GM12872 (cell line): ENCODE measurements around the gene NID1.

Source experiments
- CTCF ChIP-seq: IDR thresholded peaks from 3 replicates; pipeline ENCODE4 v1.5.1; 2011; ENCODE audit warnings: low read depth, mild to moderate bottlenecking, low read length, moderate library complexity; ENCODE audit not compliant: insufficient read depth

Gene NID1

GRCh38 chr1:236009191-236009590, 55.7 kb downstream of the NID1 start:
- TF ChIP-seq CTCF, result no peak

GRCh38 chr1:236007781-236008180, 57.1 kb downstream of the NID1 start:
- no peak for TF ChIP-seq CTCF

DNA sequence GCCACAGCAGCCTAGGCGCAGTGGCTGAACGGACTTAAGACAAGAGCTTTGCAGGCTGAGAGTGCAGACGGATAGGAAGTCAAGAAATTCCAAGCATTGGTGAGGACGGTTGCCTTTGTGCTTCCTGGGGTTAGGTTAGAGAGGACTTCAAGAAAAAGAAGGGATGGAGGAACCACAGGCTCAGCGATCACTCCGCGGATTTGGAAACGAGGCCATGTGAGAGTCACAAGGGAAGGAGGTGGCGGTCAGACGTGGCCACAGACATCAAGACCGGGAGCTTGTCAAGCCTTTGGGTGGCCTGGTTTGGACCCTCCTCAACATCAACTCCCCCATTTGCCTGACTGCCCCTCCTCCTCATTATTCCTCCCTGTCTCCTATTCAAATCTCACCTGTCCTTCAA, 62.3 kb downstream of the NID1 start:
- TF ChIP-seq CTCF, result no peak

DNA sequence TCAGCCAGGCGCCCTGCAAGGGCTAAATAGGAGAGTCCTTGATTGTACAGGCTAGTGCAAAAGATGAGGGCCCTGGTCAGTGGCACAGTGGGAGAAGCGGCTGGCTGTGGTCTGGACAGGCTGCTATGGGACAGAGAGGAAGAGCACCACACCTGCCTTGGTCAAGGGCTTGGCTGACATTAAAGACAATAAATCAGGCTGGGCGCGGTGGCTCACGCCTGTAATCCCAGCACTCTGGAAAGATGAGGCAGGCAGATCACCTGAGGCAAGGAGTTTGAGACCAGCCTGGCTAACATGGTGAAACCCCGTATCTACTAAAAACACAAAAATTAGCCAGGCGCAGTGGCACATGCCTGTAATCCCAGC, 62.9 kb downstream of the NID1 start:
- TF ChIP-seq CTCF, result no peak

- no peak for TF ChIP-seq CTCF
These were observed 64.1 kb downstream of the NID1 start for GRCh38 chr1:236000781-236001180.

GRCh38 chr1:235999259-235999925, 65.5 kb downstream of the NID1 start:
- TF ChIP-seq CTCF, result no peak

DNA sequence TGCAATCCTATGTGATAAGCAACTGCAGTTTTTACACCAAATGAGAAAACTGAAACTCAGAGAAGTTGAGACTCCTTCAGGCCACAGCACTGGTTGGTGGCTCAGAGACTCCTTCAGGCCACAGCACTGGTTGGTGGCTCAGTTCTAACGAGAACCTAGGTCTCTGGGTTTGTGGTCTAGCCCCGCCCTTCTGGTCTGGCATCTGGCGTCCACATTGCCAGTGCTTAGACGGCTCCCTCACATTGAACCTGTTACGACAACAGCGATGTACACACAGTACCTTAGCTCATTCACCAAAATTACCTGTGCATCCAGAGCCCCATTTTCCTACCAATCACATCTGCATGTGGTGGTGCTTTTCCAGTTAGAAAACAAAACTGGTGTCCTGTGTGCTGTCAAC, 66.1 kb downstream of the NID1 start:
- no peak for TF ChIP-seq CTCF

DNA sequence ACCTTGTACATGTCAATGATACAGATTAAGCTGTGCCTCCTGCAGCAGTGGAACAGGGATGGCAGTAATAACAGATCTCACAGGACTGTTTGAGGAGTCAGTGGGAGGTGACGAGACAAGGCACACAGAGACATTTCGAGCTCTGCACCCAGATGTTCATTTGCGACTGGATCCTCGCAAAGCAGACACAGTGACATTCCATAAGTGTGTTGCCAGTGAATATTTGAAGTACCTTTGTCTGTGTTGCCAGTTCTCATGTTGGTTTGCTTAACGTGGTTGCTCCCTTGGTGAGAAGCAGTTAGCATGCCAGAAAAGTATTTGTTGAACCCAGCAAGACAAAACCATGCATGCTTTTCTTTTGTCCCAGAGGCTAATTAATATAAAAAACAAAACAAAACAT, 67.0 kb downstream of the NID1 start:
- TF ChIP-seq CTCF, result no peak
